A673 (cell line): ENCODE measurements around the gene PRKCA. TPM values are rescaled to one million over a fixed set of nuclear protein-coding genes. Genes with fewer than 3 reads are reported as not detected.

Experiments
- BruUV-seq: library from RNA; stranded (reverse); fragments of 400-500 nt; replicated peaks from 2 replicates; lab custom pipeline; 2021; lab: Mats Ljungman, UMichigan
- CTCF ChIA-PET: fragments of 300-600 bp; sonication (Branson Sonifier 250); formaldehyde crosslinking; loops from one replicate; lab custom pipeline; 2022; ENCODE audit warnings: antibody characterized with exemption; lab: Charles Lee
- POLR2A ChIA-PET: fragments of 300-600 bp; sonication (Branson Sonifier 250); formaldehyde crosslinking; loops from one replicate; lab custom pipeline; 2022; ENCODE audit warnings: antibody characterized with exemption; ENCODE audit not compliant: low non-redundant PET; lab: Charles Lee
- DNase-seq: peaks from one replicate; pipeline ENCODE4 v3.0.0-alpha.2; 2015; ENCODE audit warnings: low spot score
- H3K27ac ChIP-seq: fragments of 200-600 bp; sonication (generic); 2 replicates; pipeline ENCODE4 v1.5.1; 2016; ENCODE audit warnings: mixed run types, low read depth, mild to moderate bottlenecking, mixed read lengths, antibody characterized with exemption, low read length; ENCODE audit not compliant: poor library complexity, severe bottlenecking
- H3K27me3 ChIP-seq: fragments of 200-600 bp; sonication (generic); replicated peaks from 2 replicates; pipeline ENCODE4 v1.6.1; 2017; ENCODE audit warnings: mixed run types, low read depth, mild to moderate bottlenecking, mixed read lengths, antibody characterized with exemption, low read length; ENCODE audit not compliant: insufficient read depth, poor library complexity
- H3K36me3 ChIP-seq: fragments of 200-600 bp; sonication (generic); 2 replicates; pipeline ENCODE4 v1.6.1; 2016; ENCODE audit warnings: mixed run types, mild to moderate bottlenecking, mixed read lengths, antibody characterized with exemption, low read length; ENCODE audit not compliant: insufficient read depth, poor library complexity, severe bottlenecking
- H3K4me1 ChIP-seq: fragments of 200-600 bp; sonication (generic); 2 replicates; pipeline ENCODE4 v1.6.1; 2017; ENCODE audit warnings: mixed run types, mild to moderate bottlenecking, mixed read lengths, antibody characterized with exemption, low read length; ENCODE audit not compliant: insufficient read depth, poor library complexity, severe bottlenecking
- H3K4me3 ChIP-seq: fragments of 200-600 bp; sonication (generic); 2 replicates; pipeline ENCODE4 v1.5.1; 2016; ENCODE audit warnings: low read depth, mixed run types, mild to moderate bottlenecking, mixed read lengths, low read length; ENCODE audit not compliant: poor library complexity, severe bottlenecking
- H3K9me3 ChIP-seq: fragments of 200-600 bp; sonication (generic); 2 replicates; pipeline ENCODE4 v1.6.1; 2016; ENCODE audit warnings: mixed run types, low read depth, mild to moderate bottlenecking, mixed read lengths, antibody characterized with exemption, low read length; ENCODE audit not compliant: poor library complexity, severe bottlenecking
- EZH2 ChIP-seq: fragments of 200-600 bp; sonication (generic); IDR thresholded peaks from 2 replicates; pipeline ENCODE4 v1.6.1; 2017; ENCODE audit warnings: borderline replicate concordance, low read depth, mild to moderate bottlenecking, mixed read lengths, antibody characterized with exemption, low read length; ENCODE audit not compliant: poor library complexity, severe bottlenecking
- intact Hi-C: fragments of 100-400 bp; cut with micrococcal nuclease; formaldehyde crosslinking; loops from one replicate; pipeline ENCODE4 v1.10.0; 2022; ENCODE audit not compliant: unreplicated experiment
- total RNA-seq: library from RNA; stranded (reverse); gene quantifications from 2 replicates; pipeline ENCODE4 v1.2.3, GENCODE V29; 2021
- TF ChIP-seq, protein P1 (sequence below): fragments of 300-800, 200-600 bp; sonication (generic); conservative IDR thresholded peaks from 2 replicates; pipeline ENCODE4 v1.5.1; 2017; ENCODE audit warnings: low read depth, mild to moderate bottlenecking, antibody characterized with exemption, low read length, moderate library complexity, mixed read lengths

PRKCA gene
- total RNA-seq, 1 experiment from 2014 or later, result 16.3 TPM

- peaks cover 17% of the 10 kb centered on the region for H3K4me1 ChIP-seq
- H3K4me3 ChIP-seq, result no peak overlapping the region
- H3K27ac ChIP-seq, result no peak overlapping the region
- TF ChIP-seq, protein P1, sequence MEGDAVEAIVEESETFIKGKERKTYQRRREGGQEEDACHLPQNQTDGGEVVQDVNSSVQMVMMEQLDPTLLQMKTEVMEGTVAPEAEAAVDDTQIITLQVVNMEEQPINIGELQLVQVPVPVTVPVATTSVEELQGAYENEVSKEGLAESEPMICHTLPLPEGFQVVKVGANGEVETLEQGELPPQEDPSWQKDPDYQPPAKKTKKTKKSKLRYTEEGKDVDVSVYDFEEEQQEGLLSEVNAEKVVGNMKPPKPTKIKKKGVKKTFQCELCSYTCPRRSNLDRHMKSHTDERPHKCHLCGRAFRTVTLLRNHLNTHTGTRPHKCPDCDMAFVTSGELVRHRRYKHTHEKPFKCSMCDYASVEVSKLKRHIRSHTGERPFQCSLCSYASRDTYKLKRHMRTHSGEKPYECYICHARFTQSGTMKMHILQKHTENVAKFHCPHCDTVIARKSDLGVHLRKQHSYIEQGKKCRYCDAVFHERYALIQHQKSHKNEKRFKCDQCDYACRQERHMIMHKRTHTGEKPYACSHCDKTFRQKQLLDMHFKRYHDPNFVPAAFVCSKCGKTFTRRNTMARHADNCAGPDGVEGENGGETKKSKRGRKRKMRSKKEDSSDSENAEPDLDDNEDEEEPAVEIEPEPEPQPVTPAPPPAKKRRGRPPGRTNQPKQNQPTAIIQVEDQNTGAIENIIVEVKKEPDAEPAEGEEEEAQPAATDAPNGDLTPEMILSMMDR, result peak; percentile 67
- TF ChIP-seq EZH2, result no peak
- no peaks in the 10 kb centered on the region for H3K9me3 ChIP-seq
- DNase-seq, result peak; percentile 75
- CTCF ChIA-PET, result no interaction called here
- POLR2A ChIA-PET, result no interaction called here
- no peaks in the 10 kb centered on the region for H3K36me3 ChIP-seq
- no TSS peak for BruUV-seq
- intact Hi-C loops, result loop anchor here (5.0 to 10.0 kb wide), 2 partner anchors 122 to 224 kb away; partner anchors contain the start of gene PRKCA
- H3K27me3 ChIP-seq, result no peaks in the 10 kb centered on the region
Observed at GRCh38 chr17:66426397-66427033, 124.1 kb downstream of the PRKCA start.

- Histone ChIP-seq H3K9me3 (no peaks in the 10 kb centered on the region), H3K27me3 (no peaks in the 10 kb centered on the region), H3K36me3 (no peaks in the 10 kb centered on the region), H3K4me1 (peaks cover 17% of the 10 kb centered on the region), H3K27ac (no peak overlapping the region), H3K4me3 (no peak overlapping the region)
- no peak for DNase-seq
- TF ChIP-seq EZH2, result no peak
- TF ChIP-seq, protein P1, result no peak
- intact Hi-C loops, result loop anchor here (5.0 to 10.0 kb wide), 2 partner anchors 122 to 225 kb away; partner anchors contain the start of gene PRKCA
- POLR2A ChIA-PET, result no interaction called here
- BruUV-seq, result no TSS peak
- CTCF ChIA-PET, result no interaction called here
Observed at GRCh38 chr17:66427134-66427533, 124.7 kb downstream of the PRKCA start.

- POLR2A ChIA-PET, result no interaction called here
- H3K36me3 ChIP-seq, result no peaks in the 10 kb centered on the region
- peaks cover 8% of the 10 kb centered on the region for H3K4me1 ChIP-seq
- H3K27me3 ChIP-seq, result no peaks in the 10 kb centered on the region
- intact Hi-C loops, result loop anchor here (5.0 to 10.0 kb wide), 3 partner anchors 125 to 227 kb away; partner anchors contain the start of gene PRKCA
- CTCF ChIA-PET, result interaction anchor here (0.6 kb wide), 1 partner anchor 1897 kb away, joined by 6 read pairs; no protein-coding TSS in a partner anchor
- no TSS peak for BruUV-seq
- H3K9me3 ChIP-seq, result no peaks in the 10 kb centered on the region
- no peak for DNase-seq
- no peak overlapping the region for H3K27ac ChIP-seq
- H3K4me3 ChIP-seq, result no peak overlapping the region
- TF ChIP-seq, protein P1, result no peak
- no peak for TF ChIP-seq EZH2
Observed at GRCh38 chr17:66429680-66430079, 127.3 kb downstream of the PRKCA start.
